ENCODE results near the gene GDPD5. TPM values are rescaled to one million over a fixed set of nuclear protein-coding genes. Genes with fewer than 3 reads are reported as not detected.

Gene GDPD5
- total and polyA plus RNA-seq, 9 of the 15 experiments (the other 6 are each of a cell fraction or from before 2014, with no cell fraction given), result 0.32 to 27.3 (median 8.0) TPM

DNA sequence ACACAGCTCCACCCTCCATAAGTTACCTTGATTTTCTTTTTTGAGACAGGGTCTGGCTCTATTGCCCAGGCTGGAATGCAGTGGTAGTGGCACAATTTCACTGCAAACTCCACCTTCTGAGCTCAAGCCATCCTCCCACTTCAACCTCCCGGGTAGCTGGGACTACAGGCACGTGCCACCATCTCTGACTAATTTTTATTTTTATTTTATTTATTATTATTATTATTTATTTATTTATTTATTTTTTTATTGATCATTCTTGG lies 116.9 kb downstream of the GDPD5 start:
- Histone ChIP-seq H3K79me2 (ENCODE audit: control insufficient read depth, insufficient read depth, low read length) (peaks cover 42% of the 10 kb centered on the region), H3K4me3 (no peak overlapping the region), H3K27me3 (ENCODE audit: control insufficient read depth in 2 of 2, insufficient read depth in 2 of 2, low read length in 2 of 2) (no peaks in the 10 kb centered on the region), H3K27ac (ENCODE audit: extremely low read depth, low read depth, low read length) (no peak overlapping the region), H3K9me3 (replicated peaks; ENCODE audit: control insufficient read depth, insufficient read depth, low read depth, low read length) (no peaks in the 10 kb centered on the region), H3K9me1 (ENCODE audit: control insufficient read depth, insufficient read depth, low read length) (peaks cover 9% of the 10 kb centered on the region), H4K20me1 (replicated peaks; ENCODE audit: control insufficient read depth, insufficient read depth, low read length) (peaks cover 40% of the 10 kb centered on the region), H3K36me3 (ENCODE audit: control insufficient read depth, insufficient read depth, low read length) (peaks cover 68% of the 10 kb centered on the region), H3K4me2 (ENCODE audit: insufficient read depth, low read length) (no peak overlapping the region), H3K4me1 (replicated peaks in 1 of 2; ENCODE audit: control insufficient read depth in 2 of 2, insufficient read depth in 2 of 2, low read length in 2 of 2) (peaks cover 8 to 19% of the 10 kb centered on the region in 2 experiments; a peak in 3 of 5 replicates), H2AFZ (ENCODE audit: low read depth, low read length) (no peak overlapping the region), H3K9ac (ENCODE audit: insufficient read depth in 1 of 2, low read depth in 2 of 2, low read length in 2 of 2) (no peak overlapping the region)
- WGBS (ENCODE audit: insufficient coverage, low coverage, missing lambda C conversion rate), result 82% methylated on average over 2 of the region's 2 CpGs
- no peak for DNase-seq (ENCODE audit: extremely low read depth in 1 of 4, low spot score in 3 of 4)
- no peak; the same call in 2 of the 3 replicates for ATAC-seq
- intact Hi-C loops (cut with micrococcal nuclease), result loop anchor here (1.0 kb wide), 1 partner anchor 36 kb away; no protein-coding TSS in a partner anchor
- in situ Hi-C loops (cut with MboI), result no loop called here
- no peak for FAIRE-seq
- ChIA-PET CTCF (ENCODE audit: low intra/inter-chr PET ratio) (no interaction called here), POLR2A (interaction anchor here (1.0 to 1.9 kb wide), 4 partner anchors 9 to 120 kb away, joined by 3 to 7 read pairs (median 5); no protein-coding TSS in a partner anchor)
- peak; percentile 88 for TF ChIP-seq ZNF121 (CRISPR knock-in tag; conservative IDR thresholded peaks at IDR 0.05)
- no peak for TF ChIP-seq SAFB2 (IDR thresholded peaks at IDR 0.05; ENCODE audit: borderline replicate concordance, low read depth, low read length, severe bottlenecking)
- TF ChIP-seq, protein P1, sequence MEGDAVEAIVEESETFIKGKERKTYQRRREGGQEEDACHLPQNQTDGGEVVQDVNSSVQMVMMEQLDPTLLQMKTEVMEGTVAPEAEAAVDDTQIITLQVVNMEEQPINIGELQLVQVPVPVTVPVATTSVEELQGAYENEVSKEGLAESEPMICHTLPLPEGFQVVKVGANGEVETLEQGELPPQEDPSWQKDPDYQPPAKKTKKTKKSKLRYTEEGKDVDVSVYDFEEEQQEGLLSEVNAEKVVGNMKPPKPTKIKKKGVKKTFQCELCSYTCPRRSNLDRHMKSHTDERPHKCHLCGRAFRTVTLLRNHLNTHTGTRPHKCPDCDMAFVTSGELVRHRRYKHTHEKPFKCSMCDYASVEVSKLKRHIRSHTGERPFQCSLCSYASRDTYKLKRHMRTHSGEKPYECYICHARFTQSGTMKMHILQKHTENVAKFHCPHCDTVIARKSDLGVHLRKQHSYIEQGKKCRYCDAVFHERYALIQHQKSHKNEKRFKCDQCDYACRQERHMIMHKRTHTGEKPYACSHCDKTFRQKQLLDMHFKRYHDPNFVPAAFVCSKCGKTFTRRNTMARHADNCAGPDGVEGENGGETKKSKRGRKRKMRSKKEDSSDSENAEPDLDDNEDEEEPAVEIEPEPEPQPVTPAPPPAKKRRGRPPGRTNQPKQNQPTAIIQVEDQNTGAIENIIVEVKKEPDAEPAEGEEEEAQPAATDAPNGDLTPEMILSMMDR (IDR thresholded peaks at IDR 0.05 in 2 of 3, conservative IDR thresholded peaks at IDR 0.05 in 1 of 3; ENCODE audit: insufficient read depth in 2 of 3, low read depth in 1 of 3, low read length in 3 of 3), result no peak
- TF ChIP-seq, protein P2, sequence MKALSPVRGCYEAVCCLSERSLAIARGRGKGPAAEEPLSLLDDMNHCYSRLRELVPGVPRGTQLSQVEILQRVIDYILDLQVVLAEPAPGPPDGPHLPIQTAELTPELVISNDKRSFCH (CRISPR knock-in tag; IDR thresholded peaks at IDR 0.05), result no peak
- TF ChIP-seq, protein P2 (tag; IDR thresholded peaks at IDR 0.05), result no peak
- no peak for TF ChIP-seq YY1 (IDR thresholded peaks at IDR 0.05; ENCODE audit: borderline replicate concordance in 1 of 3, control insufficient read depth in 1 of 3, extremely low read depth in 1 of 3, insufficient read depth in 3 of 3, insufficient read length in 1 of 3, insufficient replicate concordance in 2 of 3, low read depth in 1 of 3, low read length in 2 of 3)
- TF ChIP-seq, protein P3, sequence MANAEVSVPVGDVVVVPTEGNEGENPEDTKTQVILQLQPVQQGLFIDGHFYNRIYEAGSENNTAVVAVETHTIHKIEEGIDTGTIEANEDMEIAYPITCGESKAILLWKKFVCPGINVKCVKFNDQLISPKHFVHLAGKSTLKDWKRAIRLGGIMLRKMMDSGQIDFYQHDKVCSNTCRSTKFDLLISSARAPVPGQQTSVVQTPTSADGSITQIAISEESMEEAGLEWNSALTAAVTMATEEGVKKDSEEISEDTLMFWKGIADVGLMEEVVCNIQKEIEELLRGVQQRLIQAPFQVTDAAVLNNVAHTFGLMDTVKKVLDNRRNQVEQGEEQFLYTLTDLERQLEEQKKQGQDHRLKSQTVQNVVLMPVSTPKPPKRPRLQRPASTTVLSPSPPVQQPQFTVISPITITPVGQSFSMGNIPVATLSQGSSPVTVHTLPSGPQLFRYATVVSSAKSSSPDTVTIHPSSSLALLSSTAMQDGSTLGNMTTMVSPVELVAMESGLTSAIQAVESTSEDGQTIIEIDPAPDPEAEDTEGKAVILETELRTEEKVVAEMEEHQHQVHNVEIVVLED (CRISPR knock-in tag; IDR thresholded peaks at IDR 0.05), result no peak
- no TSS peak for BruUV-seq (replicated peaks)
